IMR-90 (cell line): ENCODE results near the gene HSPD1.

Experiments
- BHLHE40 ChIP-seq: fragments of 150-350 bp; IDR thresholded peaks from 2 replicates; pipeline ENCODE4 v1.6.1; 2016; ENCODE audit warnings: mild to moderate bottlenecking, low read depth, low read length
- CEBPB ChIP-seq: IDR thresholded peaks from 2 replicates; pipeline ENCODE4 v1.6.1; 2012; ENCODE audit warnings: low read depth, low read length, improper control_type of control experiment
- CTCF ChIP-seq: conservative IDR thresholded peaks from 2 replicates; pipeline ENCODE4 v1.5.1; 2012; ENCODE audit warnings: mild to moderate bottlenecking, low read depth, low read length, improper control_type of control experiment
- FOS ChIP-seq: fragments of 150-350 bp; IDR thresholded peaks from 2 replicates; pipeline ENCODE4 v1.6.1; 2016; ENCODE audit warnings: low read depth, low read length
- MAFK ChIP-seq: IDR thresholded peaks from 2 replicates; pipeline ENCODE4 v1.6.1; 2012; ENCODE audit warnings: low read depth, low read length, improper control_type of control experiment
- MXI1 ChIP-seq: IDR thresholded peaks from 2 replicates; pipeline ENCODE4 v1.6.1; 2012; ENCODE audit warnings: low read depth, mild to moderate bottlenecking, low read length, moderate library complexity, borderline replicate concordance
- NFE2L2 ChIP-seq: fragments of 150-350 bp; IDR thresholded peaks from 2 replicates; pipeline ENCODE4 v1.6.1; 2016; ENCODE audit warnings: low read depth, mild to moderate bottlenecking, low read length
- POLR2A ChIP-seq: IDR thresholded peaks from 2 replicates; pipeline ENCODE4 v1.6.1; 2012; ENCODE audit warnings: mild to moderate bottlenecking, low read depth, low read length
- RAD21 ChIP-seq: IDR thresholded peaks from 2 replicates; pipeline ENCODE4 v1.6.1; 2012; ENCODE audit warnings: low read length, improper control_type of control experiment
- RCOR1 ChIP-seq: IDR thresholded peaks from 2 replicates; pipeline ENCODE4 v1.6.1; 2012; ENCODE audit warnings: mild to moderate bottlenecking, low read length, improper control_type of control experiment; ENCODE audit not compliant: insufficient replicate concordance
- RFX5 ChIP-seq: IDR thresholded peaks from 2 replicates; pipeline ENCODE4 v1.8.0; 2012; ENCODE audit warnings: low read depth, mild to moderate bottlenecking, low read length, moderate library complexity

GRCh38 chr2:197517150-197517549 is 17.5 kb upstream of the HSPD1 start:
- TF ChIP-seq RAD21 (no peak), MXI1 (no peak), CTCF (no peak), RCOR1 (no peak), FOS (no peak), NFE2L2 (no peak), BHLHE40 (no peak), RFX5 (no peak), MAFK (no peak), POLR2A (no peak), CEBPB (no peak)
